Upper lobe of right lung (tissue), 1 donor: ENCODE results near the gene PLXNA4. TPM values are rescaled to one million over a fixed set of nuclear protein-coding genes. Genes with fewer than 3 reads are reported as not detected.

Experiments
- ATAC-seq: fragments of 200-7000 bp; cut with Tn5 transposase; one replicate; pipeline ENCODE4 v1.9.1; 2020; ENCODE audit warnings: mild to moderate bottlenecking, moderate library complexity
- DNase-seq: peaks from one replicate; pipeline ENCODE4 v3.0.0-alpha.2; 2020
- H3K27ac ChIP-seq: fragments of 200-600 bp; one replicate; pipeline ENCODE4 v1.8.0; 2022
- H3K27me3 ChIP-seq: fragments of 200-600 bp; one replicate; pipeline ENCODE4 v1.8.0; 2022; ENCODE audit warnings: mild to moderate bottlenecking
- H3K36me3 ChIP-seq: fragments of 200-600 bp; one replicate; pipeline ENCODE4 v1.8.0; 2022
- H3K4me1 ChIP-seq: fragments of 200-600 bp; one replicate; pipeline ENCODE4 v1.8.0; 2022
- H3K4me3 ChIP-seq: fragments of 200-600 bp; one replicate; pipeline ENCODE4 v1.8.0; 2022; ENCODE audit warnings: mild to moderate bottlenecking
- H3K9me3 ChIP-seq: fragments of 200-600 bp; one replicate; pipeline ENCODE4 v1.8.0; 2022
- intact Hi-C: fragments of 100-400 bp; cut with DNase I; formaldehyde crosslinking; loops from one replicate; pipeline ENCODE4 v1.11.0; 2022
- total RNA-seq: library from RNA; stranded (reverse); fragmentation: NEBNext Ultra II Directional; extraction: Animal tissue kit (Norgen Biotek cat#: 25700); gene quantifications from one replicate; pipeline ENCODE4 v1.2.1, GENCODE V29; 2021
- TF ChIP-seq, protein P1 (sequence below): fragments of 200-600 bp; IDR thresholded peaks from one replicate; pipeline ENCODE4 v1.8.0; 2022; ENCODE audit warnings: antibody characterized with exemption
- donor health status: DM: no; HTN: yes; CAD: no; lungs with severe emphysema.

PLXNA4 gene
- total RNA-seq, 1 donor from 2014 or later = 7.2 TPM

DNA sequence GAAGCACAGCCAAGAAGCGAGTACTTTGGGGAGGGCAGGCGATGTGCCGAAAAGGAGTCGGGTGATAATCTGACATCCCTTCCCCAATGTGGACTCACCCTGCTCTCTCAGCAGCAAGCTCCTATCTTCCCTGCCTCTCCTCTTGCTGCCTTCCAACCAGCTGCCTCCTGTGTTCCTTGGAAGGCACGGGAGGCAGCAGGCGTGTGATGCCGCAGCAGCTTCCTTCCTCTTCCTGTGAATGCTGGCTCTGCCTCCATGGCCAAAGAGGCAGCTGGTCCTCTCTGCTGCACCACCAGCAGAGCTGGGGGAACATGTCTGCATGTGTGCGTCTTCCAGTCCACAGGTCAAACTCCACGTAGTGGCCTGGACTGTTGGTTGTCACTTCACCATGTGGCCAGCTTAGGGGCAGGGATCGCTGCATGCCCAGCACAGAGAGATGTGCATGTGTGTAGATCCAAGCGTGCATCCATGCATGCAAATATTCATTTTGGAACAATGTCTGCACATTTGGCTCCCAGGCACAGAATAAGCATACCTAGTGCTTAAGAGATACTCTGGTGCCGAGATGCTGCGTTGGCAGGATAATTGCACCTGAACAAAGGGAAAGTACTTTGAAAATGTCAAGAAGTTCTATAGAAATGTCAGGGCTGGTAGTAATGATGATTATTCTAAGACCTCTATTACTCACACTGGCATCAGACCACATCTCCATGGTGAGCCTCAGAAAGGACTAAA lies 499.8 kb downstream of the PLXNA4 start:
- Histone ChIP-seq H3K4me3 (no peak overlapping the region), H3K36me3 (no peaks in the 10 kb centered on the region), H3K4me1 (peaks cover 5% of the 10 kb centered on the region), H3K27ac (no peak overlapping the region), H3K27me3 (no peaks in the 10 kb centered on the region), H3K9me3 (no peaks in the 10 kb centered on the region)
- ATAC-seq (no peak), DNase-seq (no peak)
- TF ChIP-seq, protein P1, sequence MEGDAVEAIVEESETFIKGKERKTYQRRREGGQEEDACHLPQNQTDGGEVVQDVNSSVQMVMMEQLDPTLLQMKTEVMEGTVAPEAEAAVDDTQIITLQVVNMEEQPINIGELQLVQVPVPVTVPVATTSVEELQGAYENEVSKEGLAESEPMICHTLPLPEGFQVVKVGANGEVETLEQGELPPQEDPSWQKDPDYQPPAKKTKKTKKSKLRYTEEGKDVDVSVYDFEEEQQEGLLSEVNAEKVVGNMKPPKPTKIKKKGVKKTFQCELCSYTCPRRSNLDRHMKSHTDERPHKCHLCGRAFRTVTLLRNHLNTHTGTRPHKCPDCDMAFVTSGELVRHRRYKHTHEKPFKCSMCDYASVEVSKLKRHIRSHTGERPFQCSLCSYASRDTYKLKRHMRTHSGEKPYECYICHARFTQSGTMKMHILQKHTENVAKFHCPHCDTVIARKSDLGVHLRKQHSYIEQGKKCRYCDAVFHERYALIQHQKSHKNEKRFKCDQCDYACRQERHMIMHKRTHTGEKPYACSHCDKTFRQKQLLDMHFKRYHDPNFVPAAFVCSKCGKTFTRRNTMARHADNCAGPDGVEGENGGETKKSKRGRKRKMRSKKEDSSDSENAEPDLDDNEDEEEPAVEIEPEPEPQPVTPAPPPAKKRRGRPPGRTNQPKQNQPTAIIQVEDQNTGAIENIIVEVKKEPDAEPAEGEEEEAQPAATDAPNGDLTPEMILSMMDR = no peak
- intact Hi-C loops = no loop called here

DNA sequence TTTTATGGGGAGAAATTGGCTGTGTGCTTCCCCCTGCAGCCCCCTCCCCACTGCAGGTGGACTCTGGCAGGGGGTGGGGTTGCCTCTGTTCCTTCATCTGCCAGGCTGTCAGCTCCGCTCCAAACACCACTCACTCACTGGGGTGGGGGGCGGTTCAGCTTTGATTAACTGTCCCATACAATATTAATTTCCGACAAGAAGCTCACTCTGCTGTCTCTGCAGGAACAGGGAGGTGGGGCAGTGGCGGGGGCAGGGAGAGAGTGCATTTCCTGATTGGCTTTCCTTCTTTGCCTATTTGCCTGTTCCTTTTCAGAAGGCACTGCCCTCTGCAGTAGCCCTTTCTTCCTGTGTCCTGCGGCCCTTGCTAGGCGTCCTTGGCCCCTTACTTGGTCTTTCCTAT lies 500.8 kb downstream of the PLXNA4 start:
- Histone ChIP-seq H3K9me3 (no peaks in the 10 kb centered on the region), H3K36me3 (no peaks in the 10 kb centered on the region), H3K27me3 (no peaks in the 10 kb centered on the region), H3K27ac (no peak overlapping the region), H3K4me3 (no peak overlapping the region), H3K4me1 (peaks cover 3% of the 10 kb centered on the region)
- ATAC-seq = no peak
- TF ChIP-seq, protein P1 = no peak
- intact Hi-C loops = no loop called here
- DNase-seq = no peak

DNA sequence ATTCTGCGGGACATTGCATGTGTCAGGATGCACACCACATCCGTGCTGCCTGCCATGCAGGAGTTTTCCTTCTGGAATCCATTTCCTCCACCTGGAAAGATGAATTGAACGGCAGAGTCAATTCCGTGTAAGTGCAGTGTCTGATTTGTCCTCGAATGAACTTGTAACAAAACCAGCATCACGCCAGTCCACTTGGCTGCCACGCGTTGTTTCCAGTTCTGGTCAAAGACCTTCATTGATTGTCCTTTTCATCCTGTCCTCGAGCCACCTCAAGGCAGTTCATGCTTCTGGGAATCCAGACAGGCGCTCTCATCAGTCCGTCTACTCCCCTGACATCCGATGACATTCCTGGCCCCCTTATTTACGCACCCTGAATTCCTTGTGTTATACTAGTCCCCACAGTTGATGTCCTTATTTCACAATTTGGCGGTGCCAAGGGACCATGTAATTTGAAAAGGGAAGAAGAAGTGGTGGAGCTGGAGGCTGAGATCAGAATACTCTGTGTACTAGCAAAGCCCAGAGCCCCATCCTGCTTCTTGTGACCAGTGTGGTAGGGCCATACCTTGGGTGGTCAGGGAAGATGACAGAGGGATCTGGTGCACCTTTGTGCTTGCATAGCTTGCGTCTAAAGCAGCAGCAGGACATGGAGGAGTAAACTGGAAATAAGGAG lies 502.2 kb downstream of the PLXNA4 start:
- intact Hi-C loops = no loop called here
- H3K4me1 ChIP-seq = no peaks in the 10 kb centered on the region
- ATAC-seq (no peak), DNase-seq (no peak)
- no peak overlapping the region for H3K4me3 ChIP-seq
- no peak overlapping the region for H3K27ac ChIP-seq
- H3K36me3 ChIP-seq = no peaks in the 10 kb centered on the region
- no peaks in the 10 kb centered on the region for H3K9me3 ChIP-seq
- H3K27me3 ChIP-seq = no peaks in the 10 kb centered on the region
- TF ChIP-seq, protein P1 = no peak
